Measurements from ENCODE around the gene TCF4. TPM values are rescaled to one million over a fixed set of nuclear protein-coding genes. Genes with fewer than 3 reads are reported as not detected.

The TCF4 gene
- total RNA-seq, 1 experiment from 2014 or later: 0.42 TPM

GRCh38 chr18:55557211-55557610, 30.8 kb downstream of the TCF4 start:
- no peak for DNase-seq (ENCODE audit: low read depth, low spot score)
- intact Hi-C loops (cut with micrococcal nuclease): no loop called here
- Histone ChIP-seq H3K79me2 (ENCODE audit: insufficient read depth, low read length) (no peaks in the 10 kb centered on the region), H3K4me3 (replicated peaks in 1 of 2; ENCODE audit: low read depth in 1 of 2, low read length in 2 of 2) (no peak overlapping the region), H3K27me3 (ENCODE audit: insufficient read depth, low read length) (no peaks in the 10 kb centered on the region), H3K9ac (ENCODE audit: low read length) (no peak overlapping the region), H3K27ac (ENCODE audit: low read depth, low read length) (no peak overlapping the region), H2AFZ (ENCODE audit: low read depth, low read length, poor library complexity, severe bottlenecking) (no peak overlapping the region), H3K9me3 (ENCODE audit: control insufficient read depth in 1 of 2, insufficient read depth in 1 of 2, low read depth in 1 of 2, low read length in 2 of 2) (peaks cover 14 to 32% of the 10 kb centered on the region in 2 experiments; a peak in 2 of 4 replicates), H3K4me1 (ENCODE audit: control insufficient read depth in 1 of 2, insufficient read depth in 2 of 2, low read length in 2 of 2) (no peaks in the 10 kb centered on the region), H3K4me2 (ENCODE audit: low read length) (no peak overlapping the region), H3K9me2 (ENCODE audit: insufficient read depth) (no peaks in the 10 kb centered on the region), H3K36me3 (ENCODE audit: control insufficient read depth in 1 of 2, insufficient read depth in 2 of 2, low read length in 2 of 2) (no peaks in the 10 kb centered on the region), H4K20me1 (ENCODE audit: insufficient read depth) (no peaks in the 10 kb centered on the region)
- ChIA-PET RAD21 (ENCODE audit: low non-redundant PET in 1 of 2, low total read pairs in 2 of 2, uncharacterized antibody in 2 of 2, unreplicated experiment in 2 of 2) (no interaction called here), CTCF (no interaction called here), POLR2A (no interaction called here)
- no TSS peak for BruUV-seq (replicated peaks)
- TF ChIP-seq ELF1 (IDR thresholded peaks at IDR 0.05; ENCODE audit: borderline replicate concordance, low read depth) (no peak), CEBPB (IDR thresholded peaks at IDR 0.05; ENCODE audit: low read depth) (no peak), ATF3 (IDR thresholded peaks at IDR 0.05) (no peak), POLR2AphosphoS5 (IDR thresholded peaks at IDR 0.05; ENCODE audit: low read depth, low read length) (no peak), YY1 (IDR thresholded peaks at IDR 0.05; ENCODE audit: extremely low read depth, insufficient replicate concordance, low read depth, low read length) (no peak)
- no peak for ATAC-seq

GRCh38 chr18:55555395-55556027, 32.5 kb downstream of the TCF4 start:
- H3K27me3 ChIP-seq (ENCODE audit: insufficient read depth, low read length): no peaks in the 10 kb centered on the region

More at GRCh38 chr18:55555395-55556027, 32.5 kb downstream of the TCF4 start:
- no peaks in the 10 kb centered on the region for H3K9me2 ChIP-seq (ENCODE audit: insufficient read depth)
- POLR2A ChIA-PET: no interaction called here
- no peak overlapping the region for H3K9ac ChIP-seq (ENCODE audit: low read length)
- no peaks in the 10 kb centered on the region for H3K79me2 ChIP-seq (ENCODE audit: insufficient read depth, low read length)
- H3K27ac ChIP-seq (ENCODE audit: low read depth, low read length): no peak overlapping the region
- ATAC-seq (no peak), DNase-seq (ENCODE audit: low read depth, low spot score) (no peak)
- H3K36me3 ChIP-seq (ENCODE audit: control insufficient read depth in 1 of 2, insufficient read depth in 2 of 2, low read length in 2 of 2): no peaks in the 10 kb centered on the region
- intact Hi-C loops (cut with micrococcal nuclease): no loop called here
- CTCF ChIA-PET: no interaction called here
- no peaks in the 10 kb centered on the region for H3K4me1 ChIP-seq (ENCODE audit: control insufficient read depth in 1 of 2, insufficient read depth in 2 of 2, low read length in 2 of 2)
- RAD21 ChIA-PET (ENCODE audit: low non-redundant PET in 1 of 2, low total read pairs in 2 of 2, uncharacterized antibody in 2 of 2, unreplicated experiment in 2 of 2): no interaction called here
- H4K20me1 ChIP-seq (ENCODE audit: insufficient read depth): no peaks in the 10 kb centered on the region
- H2AFZ ChIP-seq (ENCODE audit: low read depth, low read length, poor library complexity, severe bottlenecking): no peak overlapping the region
- no TSS peak for BruUV-seq (replicated peaks)
- no peak overlapping the region for H3K4me2 ChIP-seq (ENCODE audit: low read length)
- no peak overlapping the region for H3K4me3 ChIP-seq (replicated peaks in 1 of 2; ENCODE audit: low read depth in 1 of 2, low read length in 2 of 2)
- TF ChIP-seq ELF1 (IDR thresholded peaks at IDR 0.05; ENCODE audit: borderline replicate concordance, low read depth) (no peak), SIN3A (IDR thresholded peaks at IDR 0.05; ENCODE audit: low read depth) (no peak), YY1 (IDR thresholded peaks at IDR 0.05; ENCODE audit: extremely low read depth, insufficient replicate concordance, low read depth, low read length) (no peak), ATF3 (IDR thresholded peaks at IDR 0.05) (no peak), POLR2A (IDR thresholded peaks at IDR 0.05; ENCODE audit: borderline replicate concordance, extremely low read depth, insufficient read depth, insufficient read length) (no peak), ZNF274 (IDR thresholded peaks at IDR 0.05; ENCODE audit: low read depth, low read length) (no peak), CTCF (IDR thresholded peaks at IDR 0.05 in 2 of 3, conservative IDR thresholded peaks at IDR 0.05 in 1 of 3; ENCODE audit: borderline replicate concordance in 1 of 3, insufficient read depth in 1 of 3, low read depth in 2 of 3, low read length in 2 of 3) (no peak), FOSL1 (IDR thresholded peaks at IDR 0.05; ENCODE audit: low read depth) (no peak), MAX (IDR thresholded peaks at IDR 0.05) (no peak), TCF7L2 (IDR thresholded peaks at IDR 0.05; ENCODE audit: borderline replicate concordance, extremely low read depth, insufficient read depth, insufficient read length) (no peak)
- H3K9me3 ChIP-seq (ENCODE audit: control insufficient read depth in 1 of 2, insufficient read depth in 1 of 2, low read depth in 1 of 2, low read length in 2 of 2): peaks cover 9 to 24% of the 10 kb centered on the region in 2 experiments; a peak in 2 of 4 replicates
